ENCODE data around the gene BBS9. TPM values are rescaled to one million over a fixed set of nuclear protein-coding genes. Genes with fewer than 3 reads are reported as not detected.

Gene BBS9
- total and polyA plus RNA-seq, 9 of the 15 experiments (the other 6 are each of a cell fraction or from before 2014, with no cell fraction given): 0.77 to 3.3 (median 2.4) TPM

DNA sequence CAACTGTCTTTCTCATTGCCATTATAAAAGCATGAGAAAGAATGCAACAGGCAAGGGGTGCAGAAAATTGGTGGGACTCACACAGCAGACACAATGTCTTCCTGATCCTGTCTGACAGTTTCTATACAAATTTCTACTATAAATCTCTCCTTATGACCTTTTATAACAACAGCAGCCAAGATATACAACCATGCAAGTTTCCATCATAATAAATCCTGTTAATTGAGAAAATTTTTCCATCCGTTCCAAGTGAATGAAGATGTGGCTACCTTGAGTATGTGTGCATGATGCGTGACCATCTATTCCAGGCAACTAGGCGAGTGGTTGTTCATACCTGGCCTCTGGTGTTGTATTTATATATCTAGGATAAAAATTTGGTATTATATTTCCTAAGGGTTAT lies 216.7 kb downstream of the BBS9 start (continued):
- TF ChIP-seq, protein P1, sequence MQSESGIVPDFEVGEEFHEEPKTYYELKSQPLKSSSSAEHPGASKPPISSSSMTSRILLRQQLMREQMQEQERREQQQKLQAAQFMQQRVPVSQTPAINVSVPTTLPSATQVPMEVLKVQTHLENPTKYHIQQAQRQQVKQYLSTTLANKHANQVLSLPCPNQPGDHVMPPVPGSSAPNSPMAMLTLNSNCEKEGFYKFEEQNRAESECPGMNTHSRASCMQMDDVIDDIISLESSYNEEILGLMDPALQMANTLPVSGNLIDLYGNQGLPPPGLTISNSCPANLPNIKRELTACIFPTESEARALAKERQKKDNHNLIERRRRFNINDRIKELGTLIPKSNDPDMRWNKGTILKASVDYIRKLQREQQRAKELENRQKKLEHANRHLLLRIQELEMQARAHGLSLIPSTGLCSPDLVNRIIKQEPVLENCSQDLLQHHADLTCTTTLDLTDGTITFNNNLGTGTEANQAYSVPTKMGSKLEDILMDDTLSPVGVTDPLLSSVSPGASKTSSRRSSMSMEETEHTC (IDR thresholded peaks at IDR 0.05): no peak
- TF ChIP-seq RAD51 (IDR thresholded peaks at IDR 0.05; ENCODE audit: borderline replicate concordance, low read depth) (no peak), CHD2 (IDR thresholded peaks at IDR 0.05; ENCODE audit: low read depth, low read length) (no peak), POLR2H (tag; IDR thresholded peaks at IDR 0.05; ENCODE audit: low read depth) (no peak), HDAC2 (IDR thresholded peaks at IDR 0.05) (no peak), SNIP1 (IDR thresholded peaks at IDR 0.05; ENCODE audit: low read depth) (no peak)

DNA sequence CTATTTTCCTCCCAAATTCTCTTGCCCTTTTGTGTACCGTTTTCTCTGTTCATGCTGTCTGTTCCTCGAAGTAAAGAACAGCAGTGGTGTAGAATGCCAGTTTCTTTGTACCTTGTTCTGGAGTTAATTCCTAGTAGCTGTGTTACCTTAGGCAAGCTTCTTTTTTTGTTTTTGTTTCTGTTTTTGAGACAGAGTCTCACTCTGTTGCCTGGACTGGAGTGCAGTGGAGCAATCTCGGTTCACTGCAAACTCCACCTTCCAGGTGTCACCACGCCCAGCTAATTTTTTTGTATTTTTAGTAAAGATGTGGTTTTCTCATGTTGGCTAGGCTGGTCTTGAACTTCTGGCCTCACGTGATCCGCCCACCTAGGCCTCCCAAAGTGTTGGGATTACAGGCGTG lies 221.2 kb downstream of the BBS9 start:
- no peak overlapping the region for H3K4me2 ChIP-seq (ENCODE audit: insufficient read depth, low read length)
- ATAC-seq (no peak), FAIRE-seq (no peak), DNase-seq (ENCODE audit: extremely low read depth in 1 of 4, low spot score in 3 of 4) (no peak)
- H3K27me3 ChIP-seq (ENCODE audit: control insufficient read depth in 2 of 2, insufficient read depth in 2 of 2, low read length in 2 of 2): no peaks in the 10 kb centered on the region
- no TSS peak for BruUV-seq (replicated peaks)
- H3K4me1 ChIP-seq (replicated peaks in 1 of 2; ENCODE audit: control insufficient read depth in 2 of 2, insufficient read depth in 2 of 2, low read length in 2 of 2): no peaks in the 10 kb centered on the region
- intact Hi-C loops (cut with micrococcal nuclease) (no loop called here), in situ Hi-C loops (cut with MboI) (no loop called here)
- ChIA-PET CTCF (ENCODE audit: low intra/inter-chr PET ratio) (no interaction called here), POLR2A (no interaction called here)
- H3K79me2 ChIP-seq (ENCODE audit: control insufficient read depth, insufficient read depth, low read length): no peaks in the 10 kb centered on the region
- H3K27ac ChIP-seq (ENCODE audit: extremely low read depth, low read depth, low read length): no peak overlapping the region
- no peaks in the 10 kb centered on the region for H3K9me1 ChIP-seq (ENCODE audit: control insufficient read depth, insufficient read depth, low read length)
- H3K36me3 ChIP-seq (ENCODE audit: control insufficient read depth, insufficient read depth, low read length): no peaks in the 10 kb centered on the region
- WGBS (ENCODE audit: insufficient coverage, low coverage, missing lambda C conversion rate): under 1% methylated on average over 7 of the region's 7 CpGs
- H4K20me1 ChIP-seq (replicated peaks; ENCODE audit: control insufficient read depth, insufficient read depth, low read length): no peaks in the 10 kb centered on the region
- H3K4me3 ChIP-seq: no peak overlapping the region
- no peak overlapping the region for H3K9ac ChIP-seq (ENCODE audit: insufficient read depth in 1 of 2, low read depth in 2 of 2, low read length in 2 of 2)
- H3K9me3 ChIP-seq (replicated peaks; ENCODE audit: control insufficient read depth, insufficient read depth, low read depth, low read length): no peaks in the 10 kb centered on the region
- H2AFZ ChIP-seq (ENCODE audit: low read depth, low read length): no peak overlapping the region
- TF ChIP-seq, protein P2, sequence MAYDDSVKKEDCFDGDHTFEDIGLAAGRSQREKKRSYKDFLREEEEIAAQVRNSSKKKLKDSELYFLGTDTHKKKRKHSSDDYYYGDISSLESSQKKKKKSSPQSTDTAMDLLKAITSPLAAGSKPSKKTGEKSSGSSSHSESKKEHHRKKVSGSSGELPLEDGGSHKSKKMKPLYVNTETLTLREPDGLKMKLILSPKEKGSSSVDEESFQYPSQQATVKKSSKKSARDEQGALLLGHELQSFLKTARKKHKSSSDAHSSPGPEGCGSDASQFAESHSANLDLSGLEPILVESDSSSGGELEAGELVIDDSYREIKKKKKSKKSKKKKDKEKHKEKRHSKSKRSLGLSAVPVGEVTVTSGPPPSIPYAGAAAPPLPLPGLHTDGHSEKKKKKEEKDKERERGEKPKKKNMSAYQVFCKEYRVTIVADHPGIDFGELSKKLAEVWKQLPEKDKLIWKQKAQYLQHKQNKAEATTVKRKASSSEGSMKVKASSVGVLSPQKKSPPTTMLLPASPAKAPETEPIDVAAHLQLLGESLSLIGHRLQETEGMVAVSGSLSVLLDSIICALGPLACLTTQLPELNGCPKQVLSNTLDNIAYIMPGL (CRISPR knock-in tag; IDR thresholded peaks at IDR 0.05): no peak
- no peak for TF ChIP-seq PRPF4 (IDR thresholded peaks at IDR 0.05; ENCODE audit: insufficient read depth, low read depth, low read length, poor library complexity, severe bottlenecking)
- TF ChIP-seq SREBF2 (CRISPR knock-in tag; IDR thresholded peaks at IDR 0.05): no peak
- TF ChIP-seq, protein P3, sequence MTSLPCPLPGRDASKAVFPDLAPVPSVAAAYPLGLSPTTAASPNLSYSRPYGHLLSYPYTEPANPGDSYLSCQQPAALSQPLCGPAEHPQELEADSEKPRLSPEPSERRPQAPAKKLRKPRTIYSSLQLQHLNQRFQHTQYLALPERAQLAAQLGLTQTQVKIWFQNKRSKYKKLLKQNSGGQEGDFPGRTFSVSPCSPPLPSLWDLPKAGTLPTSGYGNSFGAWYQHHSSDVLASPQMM (CRISPR knock-in tag; IDR thresholded peaks at IDR 0.05): no peak
- TF ChIP-seq, protein P4, sequence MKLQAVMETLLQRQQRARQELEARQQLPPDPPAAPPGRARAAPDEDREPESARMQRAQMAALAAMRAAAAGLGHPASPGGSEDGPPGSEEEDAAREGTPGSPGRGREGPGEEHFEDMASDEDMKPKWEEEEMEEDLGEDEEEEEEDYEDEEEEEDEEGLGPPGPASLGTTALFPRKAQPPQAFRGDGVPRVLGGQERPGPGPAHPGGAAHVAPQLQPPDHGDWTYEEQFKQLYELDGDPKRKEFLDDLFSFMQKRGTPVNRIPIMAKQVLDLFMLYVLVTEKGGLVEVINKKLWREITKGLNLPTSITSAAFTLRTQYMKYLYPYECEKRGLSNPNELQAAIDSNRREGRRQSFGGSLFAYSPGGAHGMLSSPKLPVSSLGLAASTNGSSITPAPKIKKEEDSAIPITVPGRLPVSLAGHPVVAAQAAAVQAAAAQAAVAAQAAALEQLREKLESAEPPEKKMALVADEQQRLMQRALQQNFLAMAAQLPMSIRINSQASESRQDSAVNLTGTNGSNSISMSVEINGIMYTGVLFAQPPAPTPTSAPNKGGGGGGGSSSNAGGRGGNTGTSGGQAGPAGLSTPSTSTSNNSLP (IDR thresholded peaks at IDR 0.05; ENCODE audit: borderline replicate concordance, low read depth, low read length): no peak
- no peak for TF ChIP-seq HMG20B (CRISPR knock-in tag; IDR thresholded peaks at IDR 0.05)
- TF ChIP-seq ZNF561 (CRISPR knock-in tag; conservative IDR thresholded peaks at IDR 0.05): no peak

All from K562 (cell line).